WTC11 (cell line): ENCODE data around the gene IPO13.

Source experiments
- ATF1 ChIP-seq: sonication (generic); formaldehyde crosslinking; IDR thresholded peaks from 2 replicates; pipeline ENCODE4 v1.8.1; 2023; ENCODE audit warnings: mild to moderate bottlenecking, moderate library complexity, missing genetic modification reagents
- CTCF ChIP-seq: fragments of 200-600 bp; IDR thresholded peaks from 2 replicates; pipeline ENCODE4 v1.8.0; 2022; ENCODE audit warnings: antibody characterized with exemption
- JUN ChIP-seq: sonication (generic); formaldehyde crosslinking; IDR thresholded peaks from 2 replicates; pipeline ENCODE4 v1.8.0; 2023; ENCODE audit warnings: mild to moderate bottlenecking, missing genetic modification reagents
- NFYB ChIP-seq: sonication (generic); formaldehyde crosslinking; conservative IDR thresholded peaks from 2 replicates; pipeline ENCODE4 v1.8.0; 2022; ENCODE audit warnings: low read depth, missing genetic modification reagents
- ZNF121 ChIP-seq: sonication (generic); formaldehyde crosslinking; IDR thresholded peaks from 2 replicates; pipeline ENCODE4 v1.8.0; 2023; ENCODE audit warnings: missing genetic modification reagents
- ZNF396 ChIP-seq: fragments of 250-450 bp; sonication (Bioruptor Pico); IDR thresholded peaks from 2 replicates; pipeline ENCODE4 v1.8.0; 2021; ENCODE audit warnings: mild to moderate bottlenecking, moderate library complexity, borderline replicate concordance
- TF ChIP-seq, protein P1 (sequence below): sonication (generic); formaldehyde crosslinking; IDR thresholded peaks from 2 replicates; pipeline ENCODE4 v1.8.1; 2022; ENCODE audit warnings: mild to moderate bottlenecking, moderate library complexity, missing genetic modification reagents

DNA sequence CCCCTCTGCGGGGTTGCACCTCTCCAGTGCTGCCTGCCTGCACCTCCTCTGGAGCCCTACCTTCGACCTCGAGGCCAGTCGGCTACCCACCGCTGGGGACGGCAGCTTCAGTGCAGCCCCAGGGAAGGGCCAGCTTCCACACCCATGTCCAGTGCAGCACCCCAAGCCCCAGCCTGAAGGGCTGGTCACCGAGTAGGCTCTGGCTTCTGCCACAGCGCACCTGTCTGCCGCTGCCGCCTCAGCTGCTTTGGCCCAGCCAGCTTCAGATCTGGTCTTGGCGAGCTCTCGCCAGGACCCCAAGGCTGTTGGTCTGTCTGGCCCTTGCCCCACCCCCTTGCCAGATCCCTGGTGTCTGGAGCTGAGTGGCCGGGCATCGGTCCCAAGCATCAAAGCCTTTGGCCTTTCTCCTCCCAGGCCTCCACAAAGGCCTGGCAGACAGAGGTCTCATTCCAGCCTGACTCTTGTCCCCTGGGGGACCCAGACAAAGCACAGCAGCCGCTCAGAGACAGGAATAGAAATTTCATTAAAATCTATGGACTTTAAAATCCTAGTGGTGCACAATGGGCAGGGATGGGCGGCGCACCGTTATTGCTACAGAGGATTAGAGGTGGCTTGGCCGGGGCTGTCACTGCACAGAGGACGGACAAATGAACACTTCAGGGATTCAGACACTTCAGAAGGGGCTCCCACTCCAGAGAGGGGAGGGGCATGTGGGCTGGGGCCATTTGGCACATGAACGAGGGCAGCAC is 49.4 kb downstream of the IPO13 start:
- TF ChIP-seq CTCF (no peak), NFYB (CRISPR knock-in tag) (no peak), JUN (CRISPR knock-in tag) (no peak), ATF1 (CRISPR knock-in tag) (no peak), ZNF396 (CRISPR knock-in tag) (no peak), ZNF121 (CRISPR knock-in tag) (no peak)
- TF ChIP-seq, protein P1, sequence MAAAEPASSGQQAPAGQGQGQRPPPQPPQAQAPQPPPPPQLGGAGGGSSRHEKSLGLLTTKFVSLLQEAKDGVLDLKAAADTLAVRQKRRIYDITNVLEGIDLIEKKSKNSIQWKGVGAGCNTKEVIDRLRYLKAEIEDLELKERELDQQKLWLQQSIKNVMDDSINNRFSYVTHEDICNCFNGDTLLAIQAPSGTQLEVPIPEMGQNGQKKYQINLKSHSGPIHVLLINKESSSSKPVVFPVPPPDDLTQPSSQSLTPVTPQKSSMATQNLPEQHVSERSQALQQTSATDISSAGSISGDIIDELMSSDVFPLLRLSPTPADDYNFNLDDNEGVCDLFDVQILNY (CRISPR knock-in tag), result no peak
